Trophoblast cell (in vitro differentiated cells and primary cell): Measurements from ENCODE around the gene EID3.
"Not testable (repeated sequence)": the region's sequence is repeated elsewhere in the genome, so short reads cannot be mapped to it uniquely, and the experiment has no call there.

Experiments used
- DNase-seq, 2 donors: peaks; one replicate each; pipeline ENCODE4 v3.0.0-alpha.2; 2016
- H2AFZ ChIP-seq: 2 replicates; pipeline ENCODE4 v1.6.1; 2013; ENCODE audit warnings: low read length, moderate library complexity, mild to moderate bottlenecking; ENCODE audit not compliant: insufficient read depth, poor library complexity
- H2AK5ac ChIP-seq: 2 replicates; pipeline ENCODE4 v1.6.1; 2013; ENCODE audit warnings: mild to moderate bottlenecking, low read length
- H2BK120ac ChIP-seq: 2 replicates; pipeline ENCODE4 v1.6.1; 2013; ENCODE audit warnings: low read length, mild to moderate bottlenecking, moderate library complexity; ENCODE audit not compliant: insufficient read depth, poor library complexity
- H2BK12ac ChIP-seq: 2 replicates; pipeline ENCODE4 v1.6.1; 2013; ENCODE audit warnings: mild to moderate bottlenecking, low read length, moderate library complexity
- H2BK5ac ChIP-seq: 2 replicates; pipeline ENCODE4 v1.6.1; 2013; ENCODE audit warnings: low read length, low read depth, moderate library complexity, mild to moderate bottlenecking; ENCODE audit not compliant: poor library complexity
- H3K14ac ChIP-seq: 2 replicates; pipeline ENCODE4 v1.6.1; 2013; ENCODE audit warnings: mild to moderate bottlenecking, low read length
- H3K18ac ChIP-seq: 2 replicates; pipeline ENCODE4 v1.6.1; 2013; ENCODE audit warnings: mild to moderate bottlenecking, low read length
- H3K23ac ChIP-seq: 2 replicates; pipeline ENCODE4 v1.6.1; 2013; ENCODE audit warnings: low read length
- H3K27ac ChIP-seq: 2 replicates; pipeline ENCODE4 v1.5.1; 2013; ENCODE audit warnings: low read depth, mild to moderate bottlenecking, inconsistent platforms, low read length, moderate library complexity
- H3K27me3 ChIP-seq: 2 replicates; pipeline ENCODE4 v1.6.1; 2013; ENCODE audit warnings: inconsistent platforms, mild to moderate bottlenecking, low read length, moderate library complexity; ENCODE audit not compliant: insufficient read depth
- H3K36me3 ChIP-seq, 2 experiments: 1 replicate in 1 of 2; 2 replicates in 1 of 2; pipeline ENCODE4 v1.6.1; 2013; ENCODE audit warnings: low read length in 2 of 2, mild to moderate bottlenecking in 2 of 2, moderate library complexity in 1 of 2; ENCODE audit not compliant: insufficient read depth in 2 of 2, control insufficient read depth in 1 of 2
- H3K4ac ChIP-seq: 2 replicates; pipeline ENCODE4 v1.6.1; 2013; ENCODE audit warnings: low read depth, mild to moderate bottlenecking, low read length, moderate library complexity
- H3K4me1 ChIP-seq, 2 experiments: 1 replicate in 1 of 2; 2 replicates in 1 of 2; pipeline ENCODE4 v1.6.1; 2013; ENCODE audit warnings: low read length in 2 of 2, mild to moderate bottlenecking in 2 of 2, moderate library complexity in 1 of 2; ENCODE audit not compliant: insufficient read depth in 2 of 2, control insufficient read depth in 1 of 2
- H3K4me2 ChIP-seq: 2 replicates; pipeline ENCODE4 v1.6.1; 2013; ENCODE audit warnings: inconsistent platforms, mild to moderate bottlenecking, low read length, moderate library complexity
- H3K4me3 ChIP-seq: 2 replicates; pipeline ENCODE4 v1.5.1; 2013; ENCODE audit warnings: mild to moderate bottlenecking, low read depth, low read length, inconsistent platforms
- H3K79me1 ChIP-seq: one replicate; pipeline ENCODE4 v1.6.1; 2013; ENCODE audit warnings: low read length
- H3K79me2 ChIP-seq: 2 replicates; pipeline ENCODE4 v1.6.1; 2013; ENCODE audit warnings: low read length, mild to moderate bottlenecking; ENCODE audit not compliant: control insufficient read depth, insufficient read depth, poor library complexity
- H3K9ac ChIP-seq: 2 replicates; pipeline ENCODE4 v1.6.1; 2013; ENCODE audit warnings: mild to moderate bottlenecking, low read length
- H3K9me3 ChIP-seq: 2 replicates; pipeline ENCODE4 v1.6.1; 2013; ENCODE audit warnings: low read depth, mild to moderate bottlenecking, control low read depth, inconsistent platforms, low read length; ENCODE audit not compliant: insufficient read depth
- H4K12ac ChIP-seq: 2 replicates; pipeline ENCODE4 v1.6.1; 2013; ENCODE audit warnings: low read depth, mild to moderate bottlenecking, low read length, moderate library complexity
- H4K8ac ChIP-seq: 2 replicates; pipeline ENCODE4 v1.6.1; 2013; ENCODE audit warnings: low read depth, mild to moderate bottlenecking, low read length, moderate library complexity
- H4K91ac ChIP-seq: one replicate; pipeline ENCODE4 v1.6.1; 2013; ENCODE audit warnings: low read depth, mild to moderate bottlenecking, low read length, moderate library complexity
- WGBS: extraction: QIAGEN DNeasy Blood & Tissue Kit; methylation state at CpG from one replicate; pipeline ENCODE4 v1.1.7; 2013; ENCODE audit warnings: missing lambda C conversion rate; ENCODE audit not compliant: insufficient read length, insufficient coverage; ENCODE audit errors: extremely low coverage; 5-methylcytosine and 5-hydroxymethylcytosine counted together

EID3 gene

DNA sequence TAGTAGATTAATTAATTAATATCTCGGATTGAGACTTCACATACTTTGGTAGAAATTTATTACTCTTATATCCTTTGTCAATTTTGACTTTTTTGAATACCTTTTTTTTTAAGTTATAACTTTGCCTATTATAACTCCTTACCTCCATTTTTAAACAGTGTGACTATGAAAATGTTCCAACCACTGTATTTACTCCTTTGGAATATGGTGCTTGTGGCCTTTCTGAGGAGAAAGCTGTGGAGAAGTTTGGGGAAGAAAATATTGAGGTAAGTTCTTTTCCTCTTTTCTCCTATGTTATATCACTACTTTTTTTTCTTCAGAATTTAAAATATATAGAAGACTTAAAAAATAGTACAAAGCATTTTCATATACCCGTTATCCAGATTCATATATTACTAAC, 27.8 kb downstream of the EID3 start:
- no peaks in the 10 kb centered on the region for H3K79me2 ChIP-seq
- H2AK5ac ChIP-seq: no peak overlapping the region
- no peak overlapping the region for H3K4me2 ChIP-seq
- no peak overlapping the region for H2BK12ac ChIP-seq
- H3K4me3 ChIP-seq: no peak overlapping the region
- no peak overlapping the region for H3K18ac ChIP-seq
- no peaks in the 10 kb centered on the region for H3K27me3 ChIP-seq
- no peak overlapping the region for H4K91ac ChIP-seq
- no peak overlapping the region for H3K4ac ChIP-seq
- H4K8ac ChIP-seq: no peak overlapping the region
- no peak overlapping the region for H4K12ac ChIP-seq
- H3K4me1 ChIP-seq: no peaks in the 10 kb centered on the region
- no peak overlapping the region for H3K14ac ChIP-seq
- no peak for DNase-seq
- H2BK120ac ChIP-seq: no peak overlapping the region
- H3K9me3 ChIP-seq: no peaks in the 10 kb centered on the region
- no peaks in the 10 kb centered on the region for H3K79me1 ChIP-seq
- no peak overlapping the region for H3K27ac ChIP-seq
- no peak overlapping the region for H3K9ac ChIP-seq
- no peak overlapping the region for H2BK5ac ChIP-seq
- H3K36me3 ChIP-seq: peaks cover 20 to 21% of the 10 kb centered on the region in 2 experiments
- no peak overlapping the region for H2AFZ ChIP-seq
- no peak overlapping the region for H3K23ac ChIP-seq
- no CpG with 5 or more reads among the region's 2 CpGs for WGBS

- not testable (repeated sequence) for H4K91ac ChIP-seq, H3K27me3 ChIP-seq, H2AK5ac ChIP-seq, H3K79me2 ChIP-seq, H3K9ac ChIP-seq, H3K9me3 ChIP-seq, H3K4ac ChIP-seq, H3K27ac ChIP-seq, H3K79me1 ChIP-seq, H2BK5ac ChIP-seq, H4K8ac ChIP-seq, H3K4me2 ChIP-seq, H2AFZ ChIP-seq, H2BK120ac ChIP-seq, H3K4me1 ChIP-seq, H3K18ac ChIP-seq, H3K23ac ChIP-seq, H2BK12ac ChIP-seq, H3K4me3 ChIP-seq, H4K12ac ChIP-seq, DNase-seq, H3K14ac ChIP-seq
- H3K36me3 ChIP-seq: peaks cover 16 to 18% of the 10 kb centered on the region in 2 experiments
- WGBS: no CpG with 5 or more reads among the region's 3 CpGs
These were observed 28.7 kb downstream of the EID3 start for GRCh38 chr12:104332273-104332672.

GRCh38 chr12:104333692-104334255, 30.2 kb downstream of the EID3 start:
- Histone ChIP-seq H4K12ac (no peak overlapping the region), H3K14ac (no peak overlapping the region), H3K18ac (no peak overlapping the region), H3K79me1 (no peaks in the 10 kb centered on the region), H2BK12ac (no peak overlapping the region), H3K4me3 (no peak overlapping the region), H3K9me3 (no peaks in the 10 kb centered on the region), H3K79me2 (no peaks in the 10 kb centered on the region), H3K27ac (no peak overlapping the region), H3K27me3 (no peaks in the 10 kb centered on the region), H3K4ac (no peak overlapping the region), H2BK5ac (no peak overlapping the region), H2AK5ac (no peak overlapping the region), H3K9ac (no peak overlapping the region), H2AFZ (no peak overlapping the region), H4K91ac (no peak overlapping the region), H3K4me1 (no peaks in the 10 kb centered on the region), H3K36me3 (peaks cover 13% of the 10 kb centered on the region in 2 experiments), H4K8ac (no peak overlapping the region), H3K4me2 (no peak overlapping the region), H3K23ac (no peak overlapping the region), H2BK120ac (no peak overlapping the region)
- DNase-seq: no peak
- WGBS: no CpG with 5 or more reads among the region's 1 CpG

DNA sequence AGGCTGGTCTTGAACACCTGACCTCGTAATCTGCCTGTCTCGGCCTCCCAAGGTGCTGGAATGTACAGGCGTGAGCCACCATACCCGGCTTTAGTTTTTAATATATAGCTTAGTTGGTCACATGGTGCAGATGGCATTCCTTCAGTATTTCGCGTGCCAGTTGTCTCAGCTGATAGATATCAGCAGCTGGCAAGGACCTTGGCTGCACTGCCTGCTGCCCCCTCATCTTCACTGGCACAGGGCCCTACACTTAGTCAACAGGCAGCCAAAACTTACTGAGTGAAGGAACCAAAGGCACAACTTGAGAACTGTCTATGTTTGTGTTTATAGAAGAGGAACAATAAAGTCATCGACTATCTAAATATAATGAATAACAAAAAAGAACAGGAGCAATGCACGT, 31.0 kb downstream of the EID3 start:
- H3K18ac ChIP-seq: no peak overlapping the region
- no peak overlapping the region for H2BK5ac ChIP-seq
- H3K79me2 ChIP-seq: no peaks in the 10 kb centered on the region
- H4K91ac ChIP-seq: no peak overlapping the region
- WGBS: no CpG with 5 or more reads among the region's 8 CpGs
- H3K27me3 ChIP-seq: no peaks in the 10 kb centered on the region
- no peak overlapping the region for H2BK12ac ChIP-seq
- H2AK5ac ChIP-seq: no peak overlapping the region
- no peak overlapping the region for H3K9ac ChIP-seq
- no peak for DNase-seq
- no peak overlapping the region for H3K14ac ChIP-seq
- no peak overlapping the region for H3K4me3 ChIP-seq
- no peak overlapping the region for H3K4ac ChIP-seq
- no peak overlapping the region for H3K23ac ChIP-seq
- no peak overlapping the region for H3K27ac ChIP-seq
- H4K8ac ChIP-seq: no peak overlapping the region
- H4K12ac ChIP-seq: no peak overlapping the region
- no peak overlapping the region for H3K4me2 ChIP-seq
- H3K9me3 ChIP-seq: no peaks in the 10 kb centered on the region
- H3K36me3 ChIP-seq: peaks cover 10 to 11% of the 10 kb centered on the region in 2 experiments
- no peaks in the 10 kb centered on the region for H3K79me1 ChIP-seq
- H2BK120ac ChIP-seq: no peak overlapping the region
- no peaks in the 10 kb centered on the region for H3K4me1 ChIP-seq
- no peak overlapping the region for H2AFZ ChIP-seq
